Body of pancreas (tissue), 4 donors: ENCODE measurements around the gene TRIM28. TPM values are rescaled to one million over a fixed set of nuclear protein-coding genes. Genes with fewer than 3 reads are reported as not detected.

Source experiments
- ATAC-seq: fragments of 150-250 bp; one replicate; pipeline ENCODE4 v1.9.1; 2016
- DNase-seq, 4 donors: peaks; one replicate each; pipeline ENCODE4 v3.0.0-alpha.2; 2019
- H3K27ac ChIP-seq, 4 donors: fragments of 200-600 bp; sonication (generic); 1 replicate in 3 of 4; 2 replicates in 1 of 4; pipeline versions ENCODE4 v1.5.1 to v1.6.1; 2016 to 2019; ENCODE audit warnings: mild to moderate bottlenecking in 1 of 4, mixed read lengths in 1 of 4, moderate library complexity in 1 of 4
- H3K27me3 ChIP-seq, 2 donors: fragments of 200-600 bp; sonication (generic); one replicate each; pipeline ENCODE4 v1.6.0; 2016; ENCODE audit warnings: mild to moderate bottlenecking in 1 of 2
- H3K36me3 ChIP-seq, 2 donors: fragments of 200-600 bp; sonication (generic); replicated peaks in 1 of 2; 2 replicates each; pipeline ENCODE4 v1.5.1; 2016; ENCODE audit warnings: low read depth in 2 of 2; ENCODE audit not compliant: insufficient read depth in 1 of 2
- H3K4me1 ChIP-seq: fragments of 200-600 bp; sonication (generic); one replicate; pipeline ENCODE4 v1.6.0; 2016
- H3K4me3 ChIP-seq, 2 donors: fragments of 200-600 bp; sonication (generic); 1 replicate in 1 of 2; 2 replicates in 1 of 2; pipeline ENCODE4 v1.5.1; 2016 to 2019
- H3K9me3 ChIP-seq, 3 donors: fragments of 200-600 bp; sonication (generic); 1 replicate in 2 of 3; 2 replicates in 1 of 3; pipeline ENCODE4 v1.5.1; 2016
- POLR2A ChIP-seq, 3 donors: fragments of 450-650 bp; IDR thresholded peaks; one replicate each; pipeline ENCODE4 v1.6.1; 2016; ENCODE audit warnings: antibody characterized with exemption in 3 of 3, mild to moderate bottlenecking in 2 of 3
- WGBS, 2 donors: methylation state at CpG; one replicate each; pipeline ENCODE4 v1.1.5; 2017; 5-methylcytosine and 5-hydroxymethylcytosine counted together
- intact Hi-C: fragments of 100-400 bp; cut with DNase I; formaldehyde crosslinking; loops from one replicate; pipeline ENCODE4 v1.15.1; 2023
- total RNA-seq, 2 donors: library from RNA; depleted of rRNA; stranded (reverse); fragments of >200 nt; gene quantifications; one replicate each; pipeline ENCODE4 v1.1.0, GENCODE V29; 2016
- TF ChIP-seq, protein P1 (sequence below), 7 experiments: fragments of 450-650 bp in 4 of 7; fragments of 200-600 bp in 3 of 7; sonication (generic) in 3 of 7; IDR thresholded peaks; one replicate each; pipeline ENCODE4 v1.5.1; 2016 to 2019; ENCODE audit warnings: antibody characterized with exemption in 7 of 7

The TRIM28 gene
- total RNA-seq, 2 donors from 2014 or later, result 244 to 273 TPM

DNA sequence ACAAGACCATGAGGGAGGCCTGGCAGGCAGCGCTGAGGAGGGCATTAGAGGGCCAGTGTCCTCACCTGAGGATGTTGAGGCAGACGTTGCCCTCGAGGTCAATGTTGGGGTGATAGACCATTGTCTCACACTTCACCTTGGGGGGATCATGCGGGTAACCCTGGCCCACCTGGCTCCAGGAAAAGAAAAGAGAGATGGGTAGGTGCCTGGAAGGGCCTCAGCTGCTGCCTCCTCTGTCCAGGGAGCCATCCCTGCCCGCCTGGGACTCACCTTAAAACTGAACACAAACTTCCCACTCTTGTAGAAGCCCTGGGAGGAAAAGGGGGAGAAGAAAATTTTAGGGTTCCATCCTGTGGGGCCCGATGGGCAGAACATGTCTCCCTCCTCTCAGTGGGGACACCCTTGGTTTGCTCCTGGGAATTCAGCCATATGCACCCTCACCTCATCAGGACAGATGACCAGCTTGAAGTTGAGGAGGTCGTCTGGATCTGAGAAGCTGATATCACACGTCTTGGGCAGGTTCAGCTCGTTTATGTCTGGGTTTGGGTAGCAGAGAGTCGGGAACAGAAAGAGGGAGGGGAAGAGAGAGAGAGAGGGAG lies 12.9 kb downstream of the TRIM28 start:
- ATAC-seq, result no peak

DNA sequence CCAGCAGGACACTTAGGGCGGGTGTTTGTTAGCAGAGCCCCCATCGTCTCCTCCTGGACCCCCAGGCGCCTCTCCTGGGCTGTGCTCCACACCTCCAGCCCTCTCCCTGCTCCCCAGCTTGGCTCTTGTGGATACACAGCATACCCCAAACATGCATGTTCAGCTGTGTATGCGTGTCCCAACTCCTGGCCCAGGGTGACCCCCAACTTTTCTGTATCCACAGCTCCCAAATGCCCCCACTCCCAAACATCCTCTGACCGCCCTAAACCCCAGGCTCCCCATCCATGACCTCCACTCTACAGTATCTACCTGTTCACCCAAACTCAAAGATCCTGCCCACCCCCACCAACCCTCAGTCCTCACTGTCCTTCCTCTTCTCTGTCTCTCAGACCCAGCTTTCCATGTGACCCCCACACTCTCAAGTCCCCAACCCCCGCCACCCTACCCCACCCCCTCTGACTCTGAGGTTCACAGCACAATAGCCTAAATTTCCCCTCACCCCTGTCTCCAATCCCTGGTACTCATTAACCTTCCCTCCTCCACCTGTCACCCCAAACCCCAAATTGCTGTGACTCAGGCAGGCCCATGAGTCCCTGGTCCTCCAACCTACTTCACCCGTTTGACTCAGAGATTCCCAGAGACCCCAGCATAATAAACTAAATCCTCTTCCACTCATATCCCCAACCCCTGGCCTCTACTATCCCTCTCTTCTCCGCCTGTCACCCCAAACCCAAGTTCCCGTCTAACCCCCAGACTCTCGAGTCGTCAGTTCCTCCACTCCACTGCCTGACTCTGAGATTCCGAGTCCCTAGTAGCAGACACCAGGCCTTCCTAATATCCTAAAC lies 13.6 kb downstream of the TRIM28 start:
- DNase-seq, result peak in 1 of 4 donors; percentile 13
- peak overlapping the region; percentile 48 to 79 for H3K4me3 ChIP-seq
- no peaks in the 10 kb centered on the region for H3K27me3 ChIP-seq
- H3K27ac ChIP-seq, result peak overlapping the region; percentile 98 to 100 (median 100)
- TF ChIP-seq POLR2A (IDR thresholded peaks at IDR 0.05), result no peak
- TF ChIP-seq, protein P1, sequence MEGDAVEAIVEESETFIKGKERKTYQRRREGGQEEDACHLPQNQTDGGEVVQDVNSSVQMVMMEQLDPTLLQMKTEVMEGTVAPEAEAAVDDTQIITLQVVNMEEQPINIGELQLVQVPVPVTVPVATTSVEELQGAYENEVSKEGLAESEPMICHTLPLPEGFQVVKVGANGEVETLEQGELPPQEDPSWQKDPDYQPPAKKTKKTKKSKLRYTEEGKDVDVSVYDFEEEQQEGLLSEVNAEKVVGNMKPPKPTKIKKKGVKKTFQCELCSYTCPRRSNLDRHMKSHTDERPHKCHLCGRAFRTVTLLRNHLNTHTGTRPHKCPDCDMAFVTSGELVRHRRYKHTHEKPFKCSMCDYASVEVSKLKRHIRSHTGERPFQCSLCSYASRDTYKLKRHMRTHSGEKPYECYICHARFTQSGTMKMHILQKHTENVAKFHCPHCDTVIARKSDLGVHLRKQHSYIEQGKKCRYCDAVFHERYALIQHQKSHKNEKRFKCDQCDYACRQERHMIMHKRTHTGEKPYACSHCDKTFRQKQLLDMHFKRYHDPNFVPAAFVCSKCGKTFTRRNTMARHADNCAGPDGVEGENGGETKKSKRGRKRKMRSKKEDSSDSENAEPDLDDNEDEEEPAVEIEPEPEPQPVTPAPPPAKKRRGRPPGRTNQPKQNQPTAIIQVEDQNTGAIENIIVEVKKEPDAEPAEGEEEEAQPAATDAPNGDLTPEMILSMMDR (IDR thresholded peaks at IDR 0.05), result no peak
- peaks cover 0 to 4% of the 10 kb centered on the region in 2 donors for H3K36me3 ChIP-seq
- intact Hi-C loops, result no loop called here
- ATAC-seq, result no peak
- H3K4me1 ChIP-seq, result peaks cover 63% of the 10 kb centered on the region
- H3K9me3 ChIP-seq, result no peaks in the 10 kb centered on the region
- WGBS, 2 donors, result 20 to 26% methylated on average over 12 of the region's 12 CpGs

More for the DNA sequence above, 12.9 kb downstream of the TRIM28 start:
- H3K27me3 ChIP-seq, result no peaks in the 10 kb centered on the region
- TF ChIP-seq, protein P1 (IDR thresholded peaks at IDR 0.05), result no peak
- TF ChIP-seq POLR2A (IDR thresholded peaks at IDR 0.05), result no peak
- no peak for DNase-seq
- H3K9me3 ChIP-seq, result no peaks in the 10 kb centered on the region
- 44 to 49% methylated on average over 10 of the region's 10 CpGs for WGBS, 2 donors
- intact Hi-C loops, result no loop called here
- peak overlapping the region in 2 of 4 donors; percentile 29 to 100 for H3K27ac ChIP-seq
- no peak overlapping the region for H3K4me3 ChIP-seq
- H3K4me1 ChIP-seq, result peaks cover 56% of the 10 kb centered on the region
- peaks cover 0 to 4% of the 10 kb centered on the region in 2 donors for H3K36me3 ChIP-seq

DNA sequence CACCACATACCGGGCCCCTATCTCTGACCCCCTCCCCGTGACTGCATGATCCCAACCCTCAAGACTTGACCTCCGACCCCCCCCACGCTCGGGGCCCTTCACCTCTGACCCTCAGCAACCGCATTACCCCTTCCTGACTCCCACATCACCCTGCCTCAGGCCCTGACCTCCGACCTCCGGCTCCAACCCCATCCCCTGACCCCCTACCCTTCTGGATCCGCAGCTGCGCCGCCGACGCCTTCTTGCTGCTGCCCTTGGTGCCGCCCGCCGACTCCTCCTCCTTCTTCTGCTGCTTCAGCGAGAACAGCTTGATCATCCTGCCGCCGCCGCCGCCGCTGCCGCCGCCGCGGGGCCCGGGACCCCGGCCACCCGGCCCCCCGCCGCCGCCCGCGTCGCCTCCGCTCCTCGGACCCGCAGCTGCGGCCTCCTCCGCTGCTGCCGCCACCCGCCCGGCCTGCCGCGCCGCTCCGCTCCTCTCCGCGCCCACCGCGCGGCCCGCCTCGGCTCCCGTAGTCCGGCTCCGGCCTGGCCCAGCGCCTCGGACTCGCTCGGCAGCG lies 14.3 kb downstream of the TRIM28 start, which contains the start of gene UBE2M:
UBE2M (minus strand) TSS at position 546 of the 557 bp plus-strand sequence; CDS start at position 316, 230 bp downstream.
- TF ChIP-seq, protein P1 (IDR thresholded peaks at IDR 0.05), result no peak
- no peak for TF ChIP-seq POLR2A (IDR thresholded peaks at IDR 0.05)
- Histone ChIP-seq H3K4me1 (peaks cover 69% of the 10 kb centered on the region), H3K4me3 (peak within 1 kb of the TSS; percentile 48 to 79), H3K27ac (peak within 1 kb of the TSS; percentile 98 to 100 (median 100)), H3K9me3 (no peaks in the 10 kb centered on the region), H3K27me3 (no peaks in the 10 kb centered on the region), H3K36me3 (peaks cover 0 to 4% of the 10 kb centered on the region in 2 donors)
- ATAC-seq, result peak; percentile 2
- WGBS, 2 donors, result 0 to 2% methylated on average over 22 to 55 of the region's 62 CpGs
- intact Hi-C loops, result no loop called here
- peak; percentile 68 to 73 (median 71) for DNase-seq

DNA sequence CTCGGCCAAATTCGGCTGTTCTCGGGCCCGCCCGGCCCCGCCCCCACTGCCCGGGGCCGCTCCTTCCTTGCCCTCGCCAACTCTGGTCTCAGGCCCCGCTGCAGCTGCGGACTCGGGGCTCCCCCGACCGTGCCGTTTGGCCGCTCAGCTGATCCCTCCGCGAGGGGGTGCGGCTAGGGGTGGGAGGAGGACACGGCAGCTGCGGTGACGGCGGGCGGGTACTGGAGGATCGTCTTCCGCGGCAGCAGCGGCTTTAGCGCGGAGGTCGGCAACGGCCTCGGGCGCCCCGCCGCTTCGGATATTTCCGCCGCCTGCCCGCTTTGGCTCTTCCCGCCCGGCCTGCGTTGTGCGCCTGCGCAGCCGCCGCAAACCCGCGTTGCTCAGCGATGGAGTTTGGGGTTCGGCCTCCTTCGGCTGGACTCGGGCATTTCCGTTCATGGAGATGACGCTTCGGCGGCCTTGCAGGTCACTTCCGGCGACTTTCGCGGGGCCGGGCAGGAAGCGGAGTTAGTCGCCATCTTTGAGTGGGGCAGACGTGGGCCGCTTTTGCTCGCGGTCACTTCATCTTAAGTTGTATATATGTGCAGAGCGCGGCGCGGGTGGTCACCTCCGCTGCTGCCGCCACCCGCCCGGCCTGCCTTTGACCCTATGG lies 14.9 kb downstream of the TRIM28 start:
- intact Hi-C loops, result no loop called here
- 0 to 1% methylated on average over 5 to 64 of the region's 76 CpGs for WGBS, 2 donors
- no peaks in the 10 kb centered on the region for H3K9me3 ChIP-seq
- H3K36me3 ChIP-seq, result peaks cover 0 to 4% of the 10 kb centered on the region in 2 donors
- ATAC-seq (peak; percentile 83), DNase-seq (peak; percentile 99)
- no peaks in the 10 kb centered on the region for H3K27me3 ChIP-seq
- TF ChIP-seq, protein P1 (IDR thresholded peaks at IDR 0.05), result peak in 1 of 7 experiments; percentile 4
- peak; percentile 31 to 75 (median 71) for TF ChIP-seq POLR2A (IDR thresholded peaks at IDR 0.05)
- H3K4me1 ChIP-seq, result peaks cover 69% of the 10 kb centered on the region
- H3K4me3 ChIP-seq, result peak overlapping the region; percentile 36 to 38
- H3K27ac ChIP-seq, result peak overlapping the region; percentile 98 to 100 (median 100)
